ENCODE data around the gene ATP8A2. TPM values are rescaled to one million over a fixed set of nuclear protein-coding genes. Genes with fewer than 3 reads are reported as not detected.

The ATP8A2 gene
- total RNA-seq, 6 experiments from 2014 or later = not detected

DNA sequence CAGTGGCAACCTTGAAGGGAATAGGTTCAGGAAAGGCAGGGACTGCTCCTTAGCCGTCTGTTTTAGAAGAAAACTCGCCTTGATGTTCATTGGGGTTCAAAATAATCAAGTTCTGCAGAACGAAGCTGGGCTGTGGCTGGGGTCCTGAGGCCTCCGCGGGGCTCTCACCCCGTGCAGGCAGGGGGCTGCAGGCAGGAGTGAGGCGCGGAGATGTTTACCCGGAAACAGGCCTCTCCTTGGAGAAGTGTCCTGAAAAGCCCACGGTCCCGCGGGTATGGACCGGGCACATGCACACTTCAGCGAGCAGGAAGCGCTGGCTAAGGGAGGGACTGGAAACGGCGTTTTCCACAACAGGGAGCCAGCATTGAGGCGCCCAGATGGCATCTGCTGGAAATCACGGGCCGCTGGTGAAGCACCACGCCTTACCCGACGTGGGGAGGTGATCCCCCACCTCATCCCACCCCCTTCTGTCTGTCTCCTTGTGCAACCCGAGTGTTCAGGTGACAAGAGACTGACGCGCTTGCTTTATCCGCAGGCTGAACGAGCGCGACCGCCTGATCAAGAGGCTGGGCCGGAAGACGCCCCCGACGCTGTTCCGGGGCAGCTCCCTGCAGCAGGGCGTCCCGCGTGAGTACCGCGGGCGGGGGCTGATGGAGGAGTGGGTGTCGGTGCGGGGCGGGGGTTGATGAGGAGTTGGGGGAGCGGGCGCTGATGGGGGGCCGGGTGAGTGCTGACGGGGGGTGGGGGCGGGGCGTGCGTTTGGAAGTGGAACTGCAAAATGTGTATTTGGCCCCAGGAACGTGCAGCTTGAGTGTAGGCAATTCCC, 640.4 kb downstream of the ATP8A2 start:
- intact Hi-C loops (cut with DNase I) = no loop called here
- no peak for ATAC-seq
- H3K4me1 ChIP-seq = no peaks in the 10 kb centered on the region
- no peak for DNase-seq
- WGBS (ENCODE audit: insufficient coverage, low coverage, low lambda C conversion rate, missing lambda C conversion rate) = 26% methylated on average over 10 of the region's 53 CpGs
- H3K27ac ChIP-seq = no peak overlapping the region
- TF ChIP-seq POLR2A (IDR thresholded peaks at IDR 0.05) = no peak
- TF ChIP-seq CTCF (IDR thresholded peaks at IDR 0.05) = no peak
- H3K27me3 ChIP-seq = no peaks in the 10 kb centered on the region
- H3K4me3 ChIP-seq = peak overlapping the region in 1 of 3 donors; percentile 27
- no peaks in the 10 kb centered on the region for H3K36me3 ChIP-seq
- no peaks in the 10 kb centered on the region for H3K9me3 ChIP-seq

GRCh38 chr13:26012995-26013394, 641.2 kb downstream of the ATP8A2 start:
- no peak for ATAC-seq
- WGBS (ENCODE audit: insufficient coverage, low coverage, low lambda C conversion rate, missing lambda C conversion rate) = 36% methylated on average over 8 of the region's 9 CpGs
- no peak overlapping the region for H3K27ac ChIP-seq
- H3K4me1 ChIP-seq = no peaks in the 10 kb centered on the region
- no peaks in the 10 kb centered on the region for H3K9me3 ChIP-seq
- H3K4me3 ChIP-seq = no peak overlapping the region
- intact Hi-C loops (cut with DNase I) = no loop called here
- H3K27me3 ChIP-seq = no peaks in the 10 kb centered on the region
- TF ChIP-seq POLR2A (IDR thresholded peaks at IDR 0.05) (no peak), CTCF (IDR thresholded peaks at IDR 0.05) (no peak)
- no peak for DNase-seq
- H3K36me3 ChIP-seq = no peaks in the 10 kb centered on the region

- no peak overlapping the region for H3K27ac ChIP-seq
- no peaks in the 10 kb centered on the region for H3K4me1 ChIP-seq
- no peaks in the 10 kb centered on the region for H3K9me3 ChIP-seq
- H3K27me3 ChIP-seq = no peaks in the 10 kb centered on the region
- intact Hi-C loops (cut with DNase I) = no loop called here
- WGBS (ENCODE audit: insufficient coverage, low coverage, low lambda C conversion rate, missing lambda C conversion rate) = 38% methylated on average over 10 of the region's 10 CpGs
- no peak overlapping the region for H3K4me3 ChIP-seq
- TF ChIP-seq POLR2A (IDR thresholded peaks at IDR 0.05) (no peak), CTCF (IDR thresholded peaks at IDR 0.05) (no peak)
- H3K36me3 ChIP-seq = no peaks in the 10 kb centered on the region
- ATAC-seq (no peak), DNase-seq (no peak)
Observed at GRCh38 chr13:26015271-26016125, 643.7 kb downstream of the ATP8A2 start.

GRCh38 chr13:26016189-26016588, 644.4 kb downstream of the ATP8A2 start:
- 68% methylated on average over 6 of the region's 6 CpGs for WGBS (ENCODE audit: insufficient coverage, low coverage, low lambda C conversion rate, missing lambda C conversion rate)

More at GRCh38 chr13:26016189-26016588, 644.4 kb downstream of the ATP8A2 start:
- no peaks in the 10 kb centered on the region for H3K27me3 ChIP-seq
- no peaks in the 10 kb centered on the region for H3K4me1 ChIP-seq
- TF ChIP-seq CTCF (IDR thresholded peaks at IDR 0.05) = no peak
- no peak for TF ChIP-seq POLR2A (IDR thresholded peaks at IDR 0.05)
- no peak for ATAC-seq
- H3K4me3 ChIP-seq = no peak overlapping the region
- no peaks in the 10 kb centered on the region for H3K9me3 ChIP-seq
- intact Hi-C loops (cut with DNase I) = no loop called here
- no peak overlapping the region for H3K27ac ChIP-seq
- no peaks in the 10 kb centered on the region for H3K36me3 ChIP-seq
- no peak for DNase-seq

All from right lobe of liver (tissue), 6 donors.